HG02610 (cell line): ENCODE results near the gene NDUFA13.

Source experiments
- ATAC-seq: cut with Tn5 transposase; IDR thresholded peaks from one replicate; pipeline ENCODE4 v1.9.1; 2021; ENCODE audit warnings: mild to moderate bottlenecking, moderate library complexity; ENCODE audit not compliant: unreplicated experiment

The NDUFA13 gene

GRCh38 chr19:19544954-19545591 is 29.0 kb downstream of the NDUFA13 start:
- ATAC-seq: no peak

- no peak for ATAC-seq
Measured at GRCh38 chr19:19545707-19546106, 29.7 kb downstream of the NDUFA13 start.

- no peak for ATAC-seq
Measured at GRCh38 chr19:19546751-19547162, 30.7 kb downstream of the NDUFA13 start.

- no peak for ATAC-seq
Measured at GRCh38 chr19:19547674-19548336, 31.8 kb downstream of the NDUFA13 start.

GRCh38 chr19:19548915-19549759 is 33.1 kb downstream of the NDUFA13 start:
- ATAC-seq: no peak

- ATAC-seq: no peak
Measured at GRCh38 chr19:19549804-19550464, 33.9 kb downstream of the NDUFA13 start.

GRCh38 chr19:19550485-19550929 is 34.5 kb downstream of the NDUFA13 start:
- ATAC-seq: no peak

GRCh38 chr19:19550972-19551852 is 35.2 kb downstream of the NDUFA13 start:
- no peak for ATAC-seq

- ATAC-seq: no peak
Measured at GRCh38 chr19:19551853-19552192, 35.8 kb downstream of the NDUFA13 start.

GRCh38 chr19:19552798-19553197 is 36.8 kb downstream of the NDUFA13 start:
- ATAC-seq: no peak

- ATAC-seq: no peak
Measured at GRCh38 chr19:19553670-19554069, 37.6 kb downstream of the NDUFA13 start.

GRCh38 chr19:19554074-19555023 is 38.3 kb downstream of the NDUFA13 start:
- no peak for ATAC-seq

GRCh38 chr19:19558055-19558454 is 42.0 kb downstream of the NDUFA13 start:
- ATAC-seq: no peak

GRCh38 chr19:19558636-19559035 is 42.6 kb downstream of the NDUFA13 start:
- ATAC-seq: no peak

- ATAC-seq: no peak
Measured at GRCh38 chr19:19559931-19560330, 43.9 kb downstream of the NDUFA13 start.

- no peak for ATAC-seq
Measured at GRCh38 chr19:19561946-19562664, 46.1 kb downstream of the NDUFA13 start.

- no peak for ATAC-seq
Measured at GRCh38 chr19:19562665-19563347, 46.8 kb downstream of the NDUFA13 start.

- ATAC-seq: no peak
Measured at GRCh38 chr19:19563348-19563848, 47.4 kb downstream of the NDUFA13 start.
